Measurements from ENCODE around the gene FETUB. TPM values are rescaled to one million over a fixed set of nuclear protein-coding genes. Genes with fewer than 3 reads are reported as not detected.
"Not testable (repeated sequence)": the region's sequence is repeated elsewhere in the genome, so short reads cannot be mapped to it uniquely, and the experiment has no call there.

FETUB gene
- total RNA-seq, 3 donors from 2014 or later, result not detected

DNA sequence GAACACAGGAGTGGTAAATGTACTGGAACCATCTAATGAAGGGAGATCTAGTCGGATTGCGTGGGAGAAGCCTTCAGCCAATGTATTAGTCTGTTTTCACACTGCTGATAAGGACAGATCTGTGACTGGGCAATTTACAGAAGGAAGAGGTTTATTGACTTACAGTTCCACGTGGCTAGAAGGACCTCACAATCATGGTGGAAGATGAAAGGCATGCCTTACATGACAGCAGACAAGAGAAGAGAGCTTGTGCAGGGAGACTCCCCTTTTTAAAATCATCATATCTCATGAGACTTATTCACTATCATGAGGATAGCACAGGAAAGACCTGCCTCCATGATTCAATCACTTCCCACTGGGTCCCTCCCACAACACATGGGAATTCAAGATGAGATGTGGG lies 42.6 kb downstream of the FETUB start:
- DNase-seq (no peak), ATAC-seq (no peak)
- H3K4me1 ChIP-seq (ENCODE audit: low read depth), result no peaks in the 10 kb centered on the region
- TF ChIP-seq, protein P1, sequence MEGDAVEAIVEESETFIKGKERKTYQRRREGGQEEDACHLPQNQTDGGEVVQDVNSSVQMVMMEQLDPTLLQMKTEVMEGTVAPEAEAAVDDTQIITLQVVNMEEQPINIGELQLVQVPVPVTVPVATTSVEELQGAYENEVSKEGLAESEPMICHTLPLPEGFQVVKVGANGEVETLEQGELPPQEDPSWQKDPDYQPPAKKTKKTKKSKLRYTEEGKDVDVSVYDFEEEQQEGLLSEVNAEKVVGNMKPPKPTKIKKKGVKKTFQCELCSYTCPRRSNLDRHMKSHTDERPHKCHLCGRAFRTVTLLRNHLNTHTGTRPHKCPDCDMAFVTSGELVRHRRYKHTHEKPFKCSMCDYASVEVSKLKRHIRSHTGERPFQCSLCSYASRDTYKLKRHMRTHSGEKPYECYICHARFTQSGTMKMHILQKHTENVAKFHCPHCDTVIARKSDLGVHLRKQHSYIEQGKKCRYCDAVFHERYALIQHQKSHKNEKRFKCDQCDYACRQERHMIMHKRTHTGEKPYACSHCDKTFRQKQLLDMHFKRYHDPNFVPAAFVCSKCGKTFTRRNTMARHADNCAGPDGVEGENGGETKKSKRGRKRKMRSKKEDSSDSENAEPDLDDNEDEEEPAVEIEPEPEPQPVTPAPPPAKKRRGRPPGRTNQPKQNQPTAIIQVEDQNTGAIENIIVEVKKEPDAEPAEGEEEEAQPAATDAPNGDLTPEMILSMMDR (IDR thresholded peaks at IDR 0.05), result no peak
- no peaks in the 10 kb centered on the region for H3K9me3 ChIP-seq
- H3K4me3 ChIP-seq, result no peak overlapping the region
- intact Hi-C loops (cut with DNase I, micrococcal nuclease), result no loop called here
- H3K36me3 ChIP-seq (ENCODE audit: low read depth), result no peaks in the 10 kb centered on the region

DNA sequence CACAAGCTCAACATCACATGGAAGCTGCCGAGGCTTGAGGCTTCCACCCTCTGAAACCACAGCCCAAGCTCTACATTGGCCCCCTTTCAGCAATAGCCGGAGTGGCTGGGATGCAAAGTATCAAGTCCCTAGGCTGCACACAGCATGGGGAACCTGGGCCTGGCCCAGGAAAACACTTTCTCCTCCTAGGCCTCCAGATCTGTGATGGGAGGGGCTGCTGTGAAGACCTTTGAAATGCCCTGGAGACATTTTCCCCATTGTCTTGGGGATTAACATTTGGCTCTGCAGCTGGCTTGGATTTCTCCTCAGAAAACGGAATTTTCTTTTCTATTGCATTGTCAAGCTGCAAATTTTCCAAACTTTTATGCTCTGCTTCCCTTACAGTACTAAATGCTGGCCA lies 43.8 kb downstream of the FETUB start:
- DNase-seq (no peak), ATAC-seq (no peak)
- H3K36me3 ChIP-seq (ENCODE audit: low read depth), result no peaks in the 10 kb centered on the region
- no peaks in the 10 kb centered on the region for H3K4me1 ChIP-seq (ENCODE audit: low read depth)
- no peaks in the 10 kb centered on the region for H3K9me3 ChIP-seq
- no peak overlapping the region for H3K4me3 ChIP-seq
- intact Hi-C loops (cut with DNase I, micrococcal nuclease), result no loop called here
- TF ChIP-seq, protein P1 (IDR thresholded peaks at IDR 0.05), result no peak

DNA sequence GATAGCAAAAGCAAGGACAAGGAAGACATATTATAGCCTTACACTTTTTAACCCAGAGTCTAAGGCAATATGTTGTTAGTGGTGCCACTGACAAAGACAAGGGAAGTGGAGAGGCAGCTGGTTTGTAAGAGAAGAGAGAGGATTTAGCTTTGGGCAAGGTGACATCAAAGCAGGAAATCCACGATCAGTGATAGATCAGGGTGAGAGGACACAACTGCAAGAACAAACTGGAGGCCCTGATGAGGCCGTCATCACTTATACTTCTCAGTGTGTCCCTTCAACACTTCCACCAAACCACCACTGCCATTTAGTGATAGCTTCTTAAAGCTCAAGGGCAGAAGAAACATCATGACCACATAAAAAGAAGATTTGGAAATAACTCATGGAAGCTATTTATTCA lies 46.3 kb downstream of the FETUB start:
- H3K36me3 ChIP-seq (ENCODE audit: low read depth); DNase-seq; intact Hi-C loops (cut with DNase I, micrococcal nuclease); H3K4me1 ChIP-seq (ENCODE audit: low read depth); H3K9me3 ChIP-seq; ATAC-seq; H3K4me3 ChIP-seq: not testable (repeated sequence)

DNA sequence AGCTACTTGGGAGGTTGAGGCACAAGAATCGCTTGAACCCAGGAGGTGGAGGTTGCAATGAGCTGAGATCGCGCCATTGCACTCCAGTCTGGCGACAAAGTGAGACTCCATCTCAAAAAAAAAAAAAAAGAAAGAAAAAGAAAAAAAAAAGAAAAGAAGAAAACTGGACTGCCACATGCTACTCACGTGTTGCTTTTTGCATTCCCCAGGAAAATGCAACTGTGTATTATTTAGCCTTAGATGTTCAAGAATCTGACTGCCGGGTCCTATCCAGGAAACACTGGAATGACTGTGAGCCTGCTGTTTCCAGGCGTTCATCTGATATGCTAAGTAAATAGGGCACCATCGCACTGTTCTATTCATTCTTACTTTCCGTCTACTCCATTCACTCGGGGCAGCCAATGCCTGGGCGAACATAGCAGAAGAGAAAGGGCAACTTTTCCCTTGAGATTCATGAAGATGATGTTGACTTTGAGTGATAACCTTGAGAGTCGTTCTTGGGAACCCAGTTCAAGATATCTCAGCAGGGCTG lies 47.0 kb downstream of the FETUB start:
- intact Hi-C loops (cut with DNase I, micrococcal nuclease), result no loop called here
- Histone ChIP-seq H3K9me3 (no peaks in the 10 kb centered on the region), H3K4me1 (ENCODE audit: low read depth) (no peaks in the 10 kb centered on the region), H3K36me3 (ENCODE audit: low read depth) (no peaks in the 10 kb centered on the region), H3K4me3 (no peak overlapping the region)
- DNase-seq (no peak), ATAC-seq (no peak)
- TF ChIP-seq, protein P1 (IDR thresholded peaks at IDR 0.05), result no peak

DNA sequence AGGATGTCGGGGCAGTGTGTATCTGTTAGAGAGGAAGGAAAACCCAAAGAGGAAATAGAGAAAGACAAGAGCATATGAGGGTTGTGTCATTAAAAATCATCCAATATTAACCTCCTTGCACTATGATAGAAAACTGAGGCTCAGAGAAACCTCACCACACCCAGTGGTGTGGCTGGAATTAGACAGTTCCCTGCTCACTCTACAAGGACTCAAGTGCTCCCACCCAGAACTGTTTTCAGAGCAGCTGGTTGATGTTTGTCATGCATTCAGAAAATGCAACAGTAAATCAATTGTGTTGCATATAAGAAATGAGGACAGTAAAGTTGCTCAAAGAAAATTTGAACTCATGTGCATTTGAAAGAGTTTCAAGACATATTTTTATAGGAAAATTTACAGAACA lies 50.1 kb downstream of the FETUB start:
- H3K36me3 ChIP-seq (ENCODE audit: low read depth); intact Hi-C loops (cut with DNase I, micrococcal nuclease); H3K4me1 ChIP-seq (ENCODE audit: low read depth); H3K9me3 ChIP-seq; ATAC-seq; H3K4me3 ChIP-seq; DNase-seq: not testable (repeated sequence)

DNA sequence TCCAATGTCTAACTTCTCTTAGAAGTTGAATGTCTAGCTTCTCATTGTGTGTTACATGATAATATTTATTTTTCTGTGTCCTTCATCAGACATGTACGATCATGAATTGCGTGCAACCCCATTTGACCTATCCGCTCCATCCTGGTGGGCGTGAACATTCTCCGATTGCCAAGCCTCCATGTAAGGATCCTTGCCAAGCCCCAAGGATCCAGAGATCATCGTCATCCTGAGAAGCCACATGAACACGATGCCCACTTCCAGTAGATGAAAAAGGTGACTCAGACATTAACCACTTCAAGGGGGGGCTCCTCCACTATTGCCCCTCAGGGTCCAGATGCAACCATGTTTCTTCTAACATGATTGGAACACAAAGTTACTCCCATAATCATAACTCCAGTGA lies 51.5 kb downstream of the FETUB start:
- no peaks in the 10 kb centered on the region for H3K36me3 ChIP-seq (ENCODE audit: low read depth)
- H3K4me1 ChIP-seq (ENCODE audit: low read depth), result no peaks in the 10 kb centered on the region
- TF ChIP-seq, protein P1 (IDR thresholded peaks at IDR 0.05), result no peak
- no peak for DNase-seq
- intact Hi-C loops (cut with DNase I, micrococcal nuclease), result no loop called here
- H3K9me3 ChIP-seq, result no peaks in the 10 kb centered on the region
- ATAC-seq, result no peak
- H3K4me3 ChIP-seq, result no peak overlapping the region

DNA sequence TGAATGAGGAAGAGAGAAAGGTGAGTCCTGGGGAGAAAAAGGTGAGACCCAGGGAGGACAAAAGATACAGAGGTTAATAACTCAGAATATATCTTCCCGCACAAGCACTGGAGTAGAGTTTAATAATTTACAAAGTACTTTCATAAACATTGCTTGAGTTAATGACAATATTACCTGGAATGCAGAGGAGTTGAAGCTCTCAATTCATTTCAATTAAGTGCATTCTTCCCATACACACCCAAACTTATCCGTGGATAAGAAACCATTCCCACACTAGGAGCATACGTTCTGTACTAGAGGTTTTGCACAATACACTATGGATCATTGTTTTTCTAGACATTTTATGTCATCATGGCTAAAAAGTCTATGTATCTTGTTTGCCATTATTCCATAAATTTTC lies 53.6 kb downstream of the FETUB start:
- Histone ChIP-seq H3K9me3 (no peaks in the 10 kb centered on the region), H3K36me3 (ENCODE audit: low read depth) (no peaks in the 10 kb centered on the region), H3K4me1 (ENCODE audit: low read depth) (no peaks in the 10 kb centered on the region), H3K4me3 (no peak overlapping the region)
- DNase-seq (no peak), ATAC-seq (no peak)
- intact Hi-C loops (cut with DNase I, micrococcal nuclease), result no loop called here
- TF ChIP-seq, protein P1 (IDR thresholded peaks at IDR 0.05), result no peak

Data from mucosa of descending colon (tissue), 3 donors.